Osteocyte (in vitro differentiated cells): Measurements from ENCODE around the gene DDX41. TPM values are rescaled to one million over a fixed set of nuclear protein-coding genes. Genes with fewer than 3 reads are reported as not detected.
A peak's percentile ranks its signal among the peaks of the same experiment; 100 is the strongest.

ENCODE experiments used
- DNase-seq: peaks from one replicate; pipeline ENCODE4 v3.0.0; 2021; ENCODE audit warnings: mixed read lengths; ENCODE audit not compliant: unreplicated experiment; ENCODE audit errors: extremely low spot score
- H3K27ac Mint-ChIP-seq: one replicate; pipeline ENCODE4 v1.8.0; 2021; ENCODE audit warnings: mild to moderate bottlenecking, mixed read lengths; ENCODE audit not compliant: unreplicated experiment
- H3K27me3 Mint-ChIP-seq: one replicate; pipeline ENCODE4 v1.8.0; 2021; ENCODE audit warnings: mixed read lengths; ENCODE audit not compliant: unreplicated experiment
- H3K36me3 Mint-ChIP-seq: one replicate; pipeline ENCODE4 v1.8.0; 2021; ENCODE audit warnings: mixed read lengths; ENCODE audit not compliant: unreplicated experiment
- H3K4me1 Mint-ChIP-seq: one replicate; pipeline ENCODE4 v1.8.0; 2021; ENCODE audit warnings: mixed read lengths; ENCODE audit not compliant: unreplicated experiment
- H3K4me3 Mint-ChIP-seq: one replicate; pipeline ENCODE4 v1.8.0; 2021; ENCODE audit warnings: mild to moderate bottlenecking, moderate library complexity, mixed read lengths; ENCODE audit not compliant: unreplicated experiment
- H3K9me3 Mint-ChIP-seq: one replicate; pipeline ENCODE4 v1.8.0; 2021; ENCODE audit warnings: mixed read lengths; ENCODE audit not compliant: unreplicated experiment
- CTCF ChIP-seq: fragments of 200-600 bp; sonication (generic); IDR thresholded peaks from 2 replicates; pipeline ENCODE4 v1.5.0; 2021; ENCODE audit warnings: antibody characterized with exemption, mild to moderate bottlenecking, moderate library complexity
- total RNA-seq: library from RNA; stranded (reverse); gene quantifications from 2 replicates; pipeline ENCODE4 v1.2.1, GENCODE V29; 2021

The DDX41 gene
- total RNA-seq, 1 donor from 2014 or later, result 83.1 TPM

- Mint-ChIP-seq H3K36me3 (peaks cover 30% of the 10 kb centered on the region), H3K9me3 (no peaks in the 10 kb centered on the region), H3K27ac (no peak overlapping the region), H3K27me3 (no peaks in the 10 kb centered on the region), H3K4me3 (no peak overlapping the region), H3K4me1 (no peaks in the 10 kb centered on the region)
- DNase-seq, result no peak
- no peak for TF ChIP-seq CTCF
These were observed 9.4 kb upstream of the DDX41 start for GRCh38 chr5:177526191-177526590.

- TF ChIP-seq CTCF, result no peak
- H3K9me3 Mint-ChIP-seq, result no peaks in the 10 kb centered on the region
- no peak for DNase-seq
- peaks cover 4% of the 10 kb centered on the region for H3K4me1 Mint-ChIP-seq
- H3K4me3 Mint-ChIP-seq, result no peak overlapping the region
- no peaks in the 10 kb centered on the region for H3K27me3 Mint-ChIP-seq
- peaks cover 29% of the 10 kb centered on the region for H3K36me3 Mint-ChIP-seq
- H3K27ac Mint-ChIP-seq, result no peak overlapping the region
These were observed 8.3 kb upstream of the DDX41 start for GRCh38 chr5:177524941-177525655.

GRCh38 chr5:177524539-177524900, 7.8 kb upstream of the DDX41 start:
- no peak overlapping the region for H3K4me3 Mint-ChIP-seq

GRCh38 chr5:177523711-177524538, 7.2 kb upstream of the DDX41 start:
- no peak for TF ChIP-seq CTCF
- no peaks in the 10 kb centered on the region for H3K27me3 Mint-ChIP-seq
- peaks cover 12% of the 10 kb centered on the region for H3K4me1 Mint-ChIP-seq
- no peaks in the 10 kb centered on the region for H3K9me3 Mint-ChIP-seq
- no peak overlapping the region for H3K27ac Mint-ChIP-seq
- H3K36me3 Mint-ChIP-seq, result peaks cover 27% of the 10 kb centered on the region
- no peak for DNase-seq
- no peak overlapping the region for H3K4me3 Mint-ChIP-seq

More at GRCh38 chr5:177524539-177524900, 7.8 kb upstream of the DDX41 start:
- Mint-ChIP-seq H3K27me3 (no peaks in the 10 kb centered on the region), H3K9me3 (no peaks in the 10 kb centered on the region), H3K27ac (no peak overlapping the region), H3K36me3 (peaks cover 29% of the 10 kb centered on the region), H3K4me1 (peaks cover 8% of the 10 kb centered on the region)
- no peak for TF ChIP-seq CTCF
- DNase-seq, result no peak

- Mint-ChIP-seq H3K4me1 (peaks cover 24% of the 10 kb centered on the region), H3K36me3 (peaks cover 27% of the 10 kb centered on the region), H3K4me3 (no peak overlapping the region), H3K27me3 (no peaks in the 10 kb centered on the region), H3K9me3 (no peaks in the 10 kb centered on the region), H3K27ac (no peak overlapping the region)
- peak; percentile 25 for TF ChIP-seq CTCF
- no peak for DNase-seq
These were observed 4.3 kb upstream of the DDX41 start for GRCh38 chr5:177520916-177521513.
